Measurements from ENCODE around the gene SMIM14.
A peak's percentile ranks its signal among the peaks of the same experiment; 100 is the strongest.
"Not testable (repeated sequence)": the region's sequence is repeated elsewhere in the genome, so short reads cannot be mapped to it uniquely, and the experiment has no call there.

Gene SMIM14

DNA sequence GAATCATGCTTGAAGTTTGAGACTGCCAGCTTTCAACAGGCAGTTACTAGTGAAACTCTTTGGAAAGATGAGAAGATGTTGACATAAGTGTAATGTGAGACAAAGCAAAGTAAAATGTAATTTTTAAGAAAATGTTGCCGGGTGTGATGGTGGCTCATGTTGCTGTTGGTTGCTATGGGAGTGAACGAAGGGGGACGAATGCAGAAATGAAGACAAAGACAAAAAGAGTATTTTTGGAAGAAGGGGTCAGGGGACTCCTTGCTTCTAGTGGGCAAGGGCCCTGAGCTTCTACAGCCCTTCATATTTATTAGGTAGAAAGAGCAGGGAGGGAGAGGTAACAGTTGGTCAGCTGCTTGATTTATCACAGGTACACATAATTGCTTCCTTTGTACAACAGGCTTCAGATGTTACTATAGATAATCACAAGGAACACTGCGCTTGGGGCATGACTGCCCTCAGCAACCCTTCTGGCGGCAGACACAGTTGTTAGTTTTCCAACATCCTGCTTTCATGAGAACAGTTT is 99.5 kb downstream of the SMIM14 start:
- TF ChIP-seq CTCF (IDR thresholded peaks at IDR 0.05; ENCODE audit: control insufficient read depth, extremely low read depth, insufficient read depth), result no peak
- DNase-seq (ENCODE audit: low read depth), result no peak
- H3K4me3 ChIP-seq (ENCODE audit: low read depth, low read length), result no peak overlapping the region

DNA sequence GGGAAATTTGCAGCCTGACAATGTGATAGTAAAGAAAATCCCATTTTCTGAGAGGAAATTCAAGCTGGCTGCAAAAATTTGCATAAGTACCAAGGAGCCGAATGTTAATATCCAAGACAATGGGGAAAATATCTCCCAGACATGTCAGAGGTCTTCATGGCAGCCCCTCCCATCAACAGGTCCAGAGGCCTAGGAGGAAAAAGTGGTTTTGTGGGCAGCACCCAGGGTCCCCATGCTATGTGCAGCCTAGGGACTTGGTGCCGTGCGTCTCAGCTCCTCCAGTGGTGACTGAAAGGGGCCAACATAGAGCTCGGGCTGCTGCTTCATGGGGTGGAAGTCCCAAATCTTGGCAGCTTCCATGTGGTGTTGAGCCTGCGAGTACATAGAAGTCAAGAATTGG is 105.1 kb downstream of the SMIM14 start:
- no peak overlapping the region for H3K4me3 ChIP-seq (ENCODE audit: low read depth, low read length)
- TF ChIP-seq CTCF (IDR thresholded peaks at IDR 0.05; ENCODE audit: control insufficient read depth, extremely low read depth, insufficient read depth), result no peak
- no peak for DNase-seq (ENCODE audit: low read depth)

DNA sequence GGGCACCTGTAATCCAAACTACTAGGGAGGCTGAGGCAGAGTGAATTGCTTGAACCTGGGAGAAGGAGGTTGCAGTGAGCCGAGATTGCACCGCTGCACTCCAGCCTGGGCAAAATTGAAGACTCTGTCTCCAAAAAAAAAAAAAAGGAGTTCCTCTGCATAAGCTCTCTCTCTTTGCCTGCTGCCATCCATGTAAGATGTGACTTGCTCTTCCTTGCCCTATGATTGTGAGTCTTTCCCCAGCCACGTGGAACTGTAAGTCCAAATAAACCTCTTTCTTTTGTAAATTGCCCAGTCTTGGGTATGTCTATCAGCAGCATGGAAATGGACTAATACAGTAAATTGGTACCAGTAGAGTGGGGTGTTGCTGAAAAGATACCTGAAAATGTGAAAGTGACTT is 106.4 kb downstream of the SMIM14 start:
- not testable (repeated sequence) for H3K4me3 ChIP-seq (ENCODE audit: low read depth, low read length); DNase-seq (ENCODE audit: low read depth)

DNA sequence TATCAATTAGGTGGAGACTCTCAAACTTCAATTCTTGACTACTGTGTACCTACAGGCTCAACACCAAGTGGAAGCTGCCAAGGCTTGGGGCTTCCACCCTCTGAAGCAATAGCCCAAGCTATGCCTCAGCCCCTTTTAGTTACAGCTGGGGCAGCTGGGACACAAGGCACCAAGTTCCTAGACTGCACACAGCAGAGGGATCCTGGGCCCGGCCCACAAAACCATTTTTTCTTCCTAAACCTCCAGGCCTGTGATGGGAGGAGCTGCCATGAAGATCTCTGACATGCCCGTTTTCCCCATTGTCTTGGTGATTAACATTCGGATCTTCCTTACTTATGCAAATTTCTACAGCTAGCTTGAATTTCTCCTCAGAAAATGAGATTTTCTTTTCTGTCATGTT is 108.0 kb downstream of the SMIM14 start:
- no peak for TF ChIP-seq CTCF (IDR thresholded peaks at IDR 0.05; ENCODE audit: control insufficient read depth, extremely low read depth, insufficient read depth)
- no peak overlapping the region for H3K4me3 ChIP-seq (ENCODE audit: low read depth, low read length)
- no peak for DNase-seq (ENCODE audit: low read depth)

GRCh38 chr4:39529534-39529933 is 109.1 kb downstream of the SMIM14 start:
- TF ChIP-seq CTCF (IDR thresholded peaks at IDR 0.05; ENCODE audit: control insufficient read depth, extremely low read depth, insufficient read depth), result no peak
- DNase-seq (ENCODE audit: low read depth), result no peak
- no peak overlapping the region for H3K4me3 ChIP-seq (ENCODE audit: low read depth, low read length)

- TF ChIP-seq CTCF (IDR thresholded peaks at IDR 0.05; ENCODE audit: control insufficient read depth, extremely low read depth, insufficient read depth), result no peak
- H3K4me3 ChIP-seq (ENCODE audit: low read depth, low read length), result peak overlapping the region; percentile 86
- no peak for DNase-seq (ENCODE audit: low read depth)
Measured at GRCh38 chr4:39528061-39528465, 110.6 kb downstream of the SMIM14 start.

- peak; percentile 94 for DNase-seq (ENCODE audit: low read depth)
- peak within 1 kb of the TSS; percentile 86 for H3K4me3 ChIP-seq (ENCODE audit: low read depth, low read length)
- TF ChIP-seq CTCF (IDR thresholded peaks at IDR 0.05; ENCODE audit: control insufficient read depth, extremely low read depth, insufficient read depth), result no peak
Measured at GRCh38 chr4:39527296-39528060, 111.2 kb downstream of the SMIM14 start, which contains the start of gene UGDH. Gene UGDH, minus strand, starts transcription at chr4:39527439. Its CDS starts 5,927 bp downstream, at chr4:39521512.

All from LNCaP clone FGC (cell line).